ENCODE data around the gene FLNB. TPM values are rescaled to one million over a fixed set of nuclear protein-coding genes. Genes with fewer than 3 reads are reported as not detected.
A peak's percentile ranks its signal among the peaks of the same experiment; 100 is the strongest.
"Not testable (repeated sequence)": the region's sequence is repeated elsewhere in the genome, so short reads cannot be mapped to it uniquely, and the experiment has no call there.

The FLNB gene
- total RNA-seq, 1 donor from 2014 or later: 33.7 TPM

- DNase-seq (no peak), ATAC-seq (no peak)
- intact Hi-C loops (cut with micrococcal nuclease): no loop called here
Observed at GRCh38 chr3:57980416-57980815, 27.8 kb upstream of the FLNB start.

GRCh38 chr3:57981483-57982087 is 26.6 kb upstream of the FLNB start:
- intact Hi-C loops (cut with micrococcal nuclease): no loop called here
- ATAC-seq: no peak

GRCh38 chr3:57982561-57983243 is 25.5 kb upstream of the FLNB start:
- DNase-seq (no peak), ATAC-seq (peak; percentile 23)

More at GRCh38 chr3:57981483-57982087, 26.6 kb upstream of the FLNB start:
- DNase-seq: no peak

GRCh38 chr3:57983734-57984518 is 24.3 kb upstream of the FLNB start:
- intact Hi-C loops (cut with micrococcal nuclease): no loop called here
- ATAC-seq: peak; percentile 92
- DNase-seq: peak; percentile 60

More at GRCh38 chr3:57982561-57983243, 25.5 kb upstream of the FLNB start:
- intact Hi-C loops (cut with micrococcal nuclease): no loop called here

- intact Hi-C loops (cut with micrococcal nuclease): no loop called here
- ATAC-seq (no peak), DNase-seq (no peak)
Observed at GRCh38 chr3:57985176-57985983, 22.8 kb upstream of the FLNB start.

- intact Hi-C loops (cut with micrococcal nuclease): no loop called here
- DNase-seq (no peak), ATAC-seq (no peak)
Observed at GRCh38 chr3:57985984-57986246, 22.3 kb upstream of the FLNB start.

- intact Hi-C loops (cut with micrococcal nuclease): no loop called here
- no peak for ATAC-seq
- DNase-seq: no peak
Observed at GRCh38 chr3:57986261-57986660, 22.0 kb upstream of the FLNB start.

GRCh38 chr3:57989198-57989597 is 19.0 kb upstream of the FLNB start:
- ATAC-seq; intact Hi-C loops (cut with micrococcal nuclease); DNase-seq: not testable (repeated sequence)

- DNase-seq: no peak
- ATAC-seq: no peak
- intact Hi-C loops (cut with micrococcal nuclease): no loop called here
Observed at GRCh38 chr3:57989646-57990045, 18.6 kb upstream of the FLNB start.

- peak; percentile 58 for ATAC-seq
- DNase-seq: no peak
- intact Hi-C loops (cut with micrococcal nuclease): no loop called here
Observed at GRCh38 chr3:57992452-57993213, 15.6 kb upstream of the FLNB start.

- ATAC-seq: peak; percentile 82
- no peak for DNase-seq
- intact Hi-C loops (cut with micrococcal nuclease): no loop called here
Observed at GRCh38 chr3:57998366-57999283, 9.6 kb upstream of the FLNB start.

- DNase-seq (no peak), ATAC-seq (no peak)
- intact Hi-C loops (cut with micrococcal nuclease): no loop called here
Observed at GRCh38 chr3:57999417-58000115, 8.7 kb upstream of the FLNB start.

- intact Hi-C loops (cut with micrococcal nuclease): no loop called here
- ATAC-seq (no peak), DNase-seq (no peak)
Observed at GRCh38 chr3:58000306-58001085, 7.7 kb upstream of the FLNB start.

GRCh38 chr3:58001086-58001467 is 7.1 kb upstream of the FLNB start:
- no peak for ATAC-seq
- intact Hi-C loops (cut with micrococcal nuclease): no loop called here
- DNase-seq: no peak

- DNase-seq: no peak
- intact Hi-C loops (cut with micrococcal nuclease): no loop called here
- no peak for ATAC-seq
Observed at GRCh38 chr3:58001979-58002378, 6.2 kb upstream of the FLNB start.

GRCh38 chr3:58003093-58003492 is 5.1 kb upstream of the FLNB start:
- intact Hi-C loops (cut with micrococcal nuclease): no loop called here
- DNase-seq (no peak), ATAC-seq (no peak)

GRCh38 chr3:58004973-58005372 is 3.2 kb upstream of the FLNB start:
- ATAC-seq: no peak
- intact Hi-C loops (cut with micrococcal nuclease): no loop called here
- no peak for DNase-seq

Measured in left ventricle myocardium superior (tissue), 1 donor.